Measurements from ENCODE around the gene DPP6.
A peak's percentile ranks its signal among the peaks of the same experiment; 100 is the strongest.

DPP6 gene

DNA sequence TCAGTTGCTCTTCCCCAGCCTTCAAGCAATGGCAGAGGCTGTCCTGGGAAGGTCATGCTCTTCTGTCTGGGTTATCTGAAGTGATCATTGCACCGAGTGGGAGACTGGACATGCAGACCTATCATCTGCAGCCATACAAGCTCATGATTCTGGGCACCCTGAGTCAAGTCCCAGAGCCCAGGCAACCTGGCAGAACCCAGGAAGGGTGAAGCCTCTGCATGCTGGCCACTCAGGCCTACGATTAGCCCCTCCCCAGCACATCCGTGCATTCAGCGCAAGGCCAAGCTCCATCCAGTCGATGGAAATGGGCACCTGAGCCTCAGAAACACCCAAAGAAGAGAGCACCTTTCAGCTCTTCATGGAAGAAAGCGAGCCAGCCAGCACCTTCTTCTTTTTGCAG is 688.9 kb downstream of the DPP6 start:
- no peaks in the 10 kb centered on the region for H3F3A ChIP-seq (ENCODE audit: low read depth)
- no peaks in the 10 kb centered on the region for H3K36me3 ChIP-seq (ENCODE audit: insufficient read depth, low read length)
- H4K20me1 ChIP-seq (ENCODE audit: insufficient read depth, low read length, poor library complexity, severe bottlenecking) = no peaks in the 10 kb centered on the region
- H3K4me2 ChIP-seq (ENCODE audit: low read depth, low read length, poor library complexity, severe bottlenecking) = no peak overlapping the region
- H3K4me1 ChIP-seq (ENCODE audit: insufficient read depth, low read length, poor library complexity, severe bottlenecking) = no peaks in the 10 kb centered on the region
- H3K9me2 ChIP-seq (replicated peaks; ENCODE audit: low read depth, low read length) = no peaks in the 10 kb centered on the region
- TF ChIP-seq EZH2phosphoT487 (IDR thresholded peaks at IDR 0.05; ENCODE audit: borderline replicate concordance) = no peak
- TF ChIP-seq, protein P1, sequence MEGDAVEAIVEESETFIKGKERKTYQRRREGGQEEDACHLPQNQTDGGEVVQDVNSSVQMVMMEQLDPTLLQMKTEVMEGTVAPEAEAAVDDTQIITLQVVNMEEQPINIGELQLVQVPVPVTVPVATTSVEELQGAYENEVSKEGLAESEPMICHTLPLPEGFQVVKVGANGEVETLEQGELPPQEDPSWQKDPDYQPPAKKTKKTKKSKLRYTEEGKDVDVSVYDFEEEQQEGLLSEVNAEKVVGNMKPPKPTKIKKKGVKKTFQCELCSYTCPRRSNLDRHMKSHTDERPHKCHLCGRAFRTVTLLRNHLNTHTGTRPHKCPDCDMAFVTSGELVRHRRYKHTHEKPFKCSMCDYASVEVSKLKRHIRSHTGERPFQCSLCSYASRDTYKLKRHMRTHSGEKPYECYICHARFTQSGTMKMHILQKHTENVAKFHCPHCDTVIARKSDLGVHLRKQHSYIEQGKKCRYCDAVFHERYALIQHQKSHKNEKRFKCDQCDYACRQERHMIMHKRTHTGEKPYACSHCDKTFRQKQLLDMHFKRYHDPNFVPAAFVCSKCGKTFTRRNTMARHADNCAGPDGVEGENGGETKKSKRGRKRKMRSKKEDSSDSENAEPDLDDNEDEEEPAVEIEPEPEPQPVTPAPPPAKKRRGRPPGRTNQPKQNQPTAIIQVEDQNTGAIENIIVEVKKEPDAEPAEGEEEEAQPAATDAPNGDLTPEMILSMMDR (conservative IDR thresholded peaks at IDR 0.05; ENCODE audit: low read length) = no peak
- no peak overlapping the region for H3K9ac ChIP-seq (ENCODE audit: low read depth, low read length, poor library complexity, severe bottlenecking)
- no peak overlapping the region for H2AFZ ChIP-seq (ENCODE audit: low read length)
- no peaks in the 10 kb centered on the region; the same call in 1 of the 2 replicates for H3K9me3 ChIP-seq (ENCODE audit: insufficient read depth, low read depth, low read length)
- no peaks in the 10 kb centered on the region for H3K79me2 ChIP-seq (ENCODE audit: insufficient read depth, low read length)
- no peaks in the 10 kb centered on the region for H3K27me3 ChIP-seq (ENCODE audit: insufficient read depth, low read length, poor library complexity, severe bottlenecking)
- H3K4me3 ChIP-seq (ENCODE audit: low read length, poor library complexity, severe bottlenecking) = no peak overlapping the region

DNA sequence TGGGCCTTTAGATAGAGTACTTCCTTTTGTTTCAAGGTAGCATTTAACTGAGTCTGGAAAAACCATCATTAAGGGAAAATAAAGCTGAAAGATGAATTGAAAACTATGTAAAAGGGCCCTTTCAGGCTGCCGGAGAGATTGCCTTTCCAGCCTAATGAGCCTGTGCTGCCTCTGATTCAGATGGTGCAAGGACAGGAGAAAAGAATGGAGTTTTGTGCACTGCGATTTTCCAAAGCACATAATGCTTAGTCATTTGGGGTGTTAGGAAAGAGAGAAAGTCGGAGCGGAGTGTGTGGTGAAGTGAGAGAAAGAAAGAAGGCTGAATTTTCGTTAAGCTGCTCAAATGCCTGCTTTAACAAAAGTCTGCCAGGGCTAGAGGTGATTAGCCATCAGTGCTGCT is 691.0 kb downstream of the DPP6 start:
- no peaks in the 10 kb centered on the region for H3K36me3 ChIP-seq (ENCODE audit: insufficient read depth, low read length)
- TF ChIP-seq EZH2phosphoT487 (IDR thresholded peaks at IDR 0.05; ENCODE audit: borderline replicate concordance) = no peak
- H2AFZ ChIP-seq (ENCODE audit: low read length) = no peak overlapping the region
- no peaks in the 10 kb centered on the region for H3K79me2 ChIP-seq (ENCODE audit: insufficient read depth, low read length)
- H3K4me3 ChIP-seq (ENCODE audit: low read length, poor library complexity, severe bottlenecking) = no peak overlapping the region
- H3K27me3 ChIP-seq (ENCODE audit: insufficient read depth, low read length, poor library complexity, severe bottlenecking) = no peaks in the 10 kb centered on the region
- no peaks in the 10 kb centered on the region; the same call in 1 of the 2 replicates for H3K9me3 ChIP-seq (ENCODE audit: insufficient read depth, low read depth, low read length)
- H3F3A ChIP-seq (ENCODE audit: low read depth) = no peaks in the 10 kb centered on the region
- no peak overlapping the region for H3K9ac ChIP-seq (ENCODE audit: low read depth, low read length, poor library complexity, severe bottlenecking)
- no peak overlapping the region for H3K4me2 ChIP-seq (ENCODE audit: low read depth, low read length, poor library complexity, severe bottlenecking)
- no peaks in the 10 kb centered on the region for H3K9me2 ChIP-seq (replicated peaks; ENCODE audit: low read depth, low read length)
- H4K20me1 ChIP-seq (ENCODE audit: insufficient read depth, low read length, poor library complexity, severe bottlenecking) = no peaks in the 10 kb centered on the region
- H3K4me1 ChIP-seq (ENCODE audit: insufficient read depth, low read length, poor library complexity, severe bottlenecking) = no peaks in the 10 kb centered on the region

DNA sequence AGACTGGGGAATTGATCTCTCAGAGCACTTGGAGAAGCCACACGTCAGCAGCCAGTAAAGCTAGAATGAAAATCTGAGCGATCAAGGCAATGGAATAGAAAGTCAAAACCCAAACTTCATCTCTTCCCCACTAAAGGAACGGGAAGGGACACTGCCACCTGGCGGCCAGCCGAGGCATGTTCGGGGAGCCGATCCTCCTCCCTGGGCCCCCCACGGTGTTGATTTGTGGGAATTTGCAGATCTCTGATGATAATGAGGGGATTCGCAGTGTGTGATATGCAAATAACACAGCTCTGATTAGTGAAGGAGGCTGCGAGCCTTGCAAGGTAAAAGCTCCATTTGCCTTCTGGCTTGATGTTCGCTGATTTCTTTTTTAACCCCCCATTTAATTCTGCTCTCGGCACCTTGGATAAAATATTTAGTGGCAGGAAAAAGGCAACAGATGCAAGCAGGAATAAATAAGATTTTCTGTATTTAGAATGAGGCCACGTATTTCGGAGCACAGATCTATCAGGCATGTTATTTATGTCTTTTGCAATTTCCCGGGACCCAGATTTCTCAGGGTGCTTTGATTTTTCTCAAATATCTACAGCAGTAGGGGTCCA is 692.2 kb downstream of the DPP6 start:
- no peaks in the 10 kb centered on the region for H3K9me2 ChIP-seq (replicated peaks; ENCODE audit: low read depth, low read length)
- TF ChIP-seq EZH2phosphoT487 (IDR thresholded peaks at IDR 0.05; ENCODE audit: borderline replicate concordance) = no peak
- TF ChIP-seq, protein P1 (conservative IDR thresholded peaks at IDR 0.05; ENCODE audit: low read length) = peak; percentile 90
- H3K9ac ChIP-seq (ENCODE audit: low read depth, low read length, poor library complexity, severe bottlenecking) = no peak overlapping the region
- no peaks in the 10 kb centered on the region; the same call in 1 of the 2 replicates for H3K9me3 ChIP-seq (ENCODE audit: insufficient read depth, low read depth, low read length)
- no peaks in the 10 kb centered on the region for H3F3A ChIP-seq (ENCODE audit: low read depth)
- H3K4me1 ChIP-seq (ENCODE audit: insufficient read depth, low read length, poor library complexity, severe bottlenecking) = no peaks in the 10 kb centered on the region
- H3K36me3 ChIP-seq (ENCODE audit: insufficient read depth, low read length) = no peaks in the 10 kb centered on the region
- no peak overlapping the region for H2AFZ ChIP-seq (ENCODE audit: low read length)
- H3K79me2 ChIP-seq (ENCODE audit: insufficient read depth, low read length) = no peaks in the 10 kb centered on the region
- H3K27me3 ChIP-seq (ENCODE audit: insufficient read depth, low read length, poor library complexity, severe bottlenecking) = no peaks in the 10 kb centered on the region
- H3K4me3 ChIP-seq (ENCODE audit: low read length, poor library complexity, severe bottlenecking) = no peak overlapping the region
- H4K20me1 ChIP-seq (ENCODE audit: insufficient read depth, low read length, poor library complexity, severe bottlenecking) = no peaks in the 10 kb centered on the region
- no peak overlapping the region for H3K4me2 ChIP-seq (ENCODE audit: low read depth, low read length, poor library complexity, severe bottlenecking)

DNA sequence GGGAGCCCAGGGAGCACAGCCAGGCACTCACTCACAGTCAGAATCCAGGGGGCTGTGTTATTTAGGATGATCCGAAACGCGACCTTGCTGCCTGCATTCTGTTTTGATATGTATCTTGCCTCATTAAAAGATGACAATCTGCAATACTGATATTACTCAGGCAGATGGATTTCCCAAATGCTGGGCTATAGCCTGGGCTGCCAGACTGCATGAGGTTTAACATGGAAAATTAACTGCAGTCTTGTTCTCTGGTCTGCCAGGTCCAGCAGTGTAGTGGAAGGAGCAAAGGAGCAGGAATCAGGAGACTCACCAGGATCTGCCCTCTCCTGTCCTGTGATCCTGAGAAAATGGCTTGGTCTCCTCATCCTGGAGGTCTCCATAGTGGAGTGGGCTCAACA is 692.7 kb downstream of the DPP6 start:
- Histone ChIP-seq H3K4me3 (ENCODE audit: low read length, poor library complexity, severe bottlenecking) (no peak overlapping the region), H3K9ac (ENCODE audit: low read depth, low read length, poor library complexity, severe bottlenecking) (no peak overlapping the region), H2AFZ (ENCODE audit: low read length) (no peak overlapping the region), H4K20me1 (ENCODE audit: insufficient read depth, low read length, poor library complexity, severe bottlenecking) (no peaks in the 10 kb centered on the region), H3K9me2 (replicated peaks; ENCODE audit: low read depth, low read length) (no peaks in the 10 kb centered on the region), H3K9me3 (ENCODE audit: insufficient read depth, low read depth, low read length) (no peaks in the 10 kb centered on the region; the same call in 1 of the 2 replicates), H3K27me3 (ENCODE audit: insufficient read depth, low read length, poor library complexity, severe bottlenecking) (no peaks in the 10 kb centered on the region), H3K79me2 (ENCODE audit: insufficient read depth, low read length) (no peaks in the 10 kb centered on the region), H3K4me1 (ENCODE audit: insufficient read depth, low read length, poor library complexity, severe bottlenecking) (no peaks in the 10 kb centered on the region), H3K4me2 (ENCODE audit: low read depth, low read length, poor library complexity, severe bottlenecking) (no peak overlapping the region), H3F3A (ENCODE audit: low read depth) (no peaks in the 10 kb centered on the region), H3K36me3 (ENCODE audit: insufficient read depth, low read length) (no peaks in the 10 kb centered on the region)
- TF ChIP-seq, protein P1 (conservative IDR thresholded peaks at IDR 0.05; ENCODE audit: low read length) = no peak
- TF ChIP-seq EZH2phosphoT487 (IDR thresholded peaks at IDR 0.05; ENCODE audit: borderline replicate concordance) = no peak

All from Loucy (cell line).